ENCODE data around the gene TBCCD1.
A peak's percentile ranks its signal among the peaks of the same experiment; 100 is the strongest.
"Not testable (repeated sequence)": the region's sequence is repeated elsewhere in the genome, so short reads cannot be mapped to it uniquely, and the experiment has no call there.

TBCCD1 gene

DNA sequence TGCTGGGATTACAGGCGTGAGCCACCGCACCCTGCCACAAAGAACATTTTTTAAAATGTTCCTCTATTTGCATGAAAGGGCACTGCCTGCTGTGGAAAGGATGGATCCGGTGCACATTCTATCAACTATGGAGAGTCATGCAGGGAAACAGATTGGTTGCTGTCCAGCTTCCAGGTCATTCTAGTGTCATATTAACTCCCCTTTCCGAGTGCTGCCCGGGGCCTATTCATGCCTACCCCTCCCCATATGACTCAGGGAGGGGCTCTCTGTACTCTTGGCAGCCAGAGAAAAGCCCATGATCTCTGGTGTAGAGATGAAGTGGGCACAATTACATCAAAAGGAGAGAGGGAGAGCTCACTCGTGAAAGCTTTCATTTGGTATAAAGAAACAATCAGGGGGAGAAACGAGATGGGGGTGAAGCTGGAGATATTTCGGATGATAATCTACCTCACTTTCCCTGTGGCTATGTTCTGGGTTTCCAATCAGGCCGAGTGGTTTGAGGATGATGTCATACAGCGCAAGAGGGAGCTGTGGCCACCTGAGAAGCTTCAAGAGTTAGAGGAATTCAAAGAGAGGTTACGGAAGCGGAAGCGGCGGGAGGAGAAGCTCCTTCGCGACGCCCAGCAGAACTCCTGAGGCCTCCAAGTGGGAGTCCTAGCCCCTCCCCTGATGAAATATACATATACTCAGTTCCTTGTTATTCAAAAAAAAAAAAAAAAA lies 29.6 kb upstream of the TBCCD1 start:
- no peak for DNase-seq

DNA sequence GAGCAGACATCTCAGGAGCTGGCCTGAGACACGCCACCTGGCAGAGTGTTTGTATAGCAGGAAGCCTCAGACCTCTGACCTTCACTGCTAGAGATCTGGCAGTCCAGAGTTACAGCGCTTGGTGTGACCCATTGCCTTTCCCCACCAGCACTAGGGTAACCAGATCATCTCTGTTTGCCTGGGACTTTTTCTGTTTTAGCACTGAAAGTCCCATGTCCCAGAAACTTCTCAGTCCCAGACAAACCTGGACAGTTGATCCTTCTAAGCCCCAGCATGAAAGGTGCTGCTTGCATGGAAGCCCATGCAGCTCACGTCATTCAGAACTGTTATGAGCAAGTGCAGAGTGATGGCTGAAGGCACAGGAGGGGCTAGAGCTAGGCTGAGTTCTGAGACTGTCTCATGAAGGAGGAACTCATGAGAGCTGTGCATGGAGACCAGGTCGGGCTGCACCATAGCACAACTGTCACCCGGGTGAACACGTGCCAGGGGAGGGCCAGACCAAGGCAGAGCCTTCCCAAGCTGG lies 27.5 kb upstream of the TBCCD1 start:
- DNase-seq, result no peak

DNA sequence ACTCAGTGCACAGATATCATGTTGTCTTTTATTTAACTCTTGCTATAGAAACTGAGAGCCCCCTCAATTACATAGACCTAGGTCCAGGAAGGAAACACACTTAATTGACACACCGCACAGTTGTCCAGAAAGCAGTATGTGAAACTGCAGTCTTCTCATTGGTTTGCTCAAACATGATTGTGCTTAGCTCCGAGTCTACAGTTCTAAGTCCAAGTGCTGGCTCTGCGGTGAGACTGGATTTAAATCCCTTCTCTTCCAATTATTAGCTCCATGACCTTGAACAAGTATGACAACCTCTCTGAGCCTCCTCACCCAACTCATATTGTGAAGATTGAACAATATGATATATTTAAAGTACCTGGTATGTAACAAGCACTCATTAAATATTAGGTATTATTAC lies 26.7 kb upstream of the TBCCD1 start:
- no peak for DNase-seq

DNA sequence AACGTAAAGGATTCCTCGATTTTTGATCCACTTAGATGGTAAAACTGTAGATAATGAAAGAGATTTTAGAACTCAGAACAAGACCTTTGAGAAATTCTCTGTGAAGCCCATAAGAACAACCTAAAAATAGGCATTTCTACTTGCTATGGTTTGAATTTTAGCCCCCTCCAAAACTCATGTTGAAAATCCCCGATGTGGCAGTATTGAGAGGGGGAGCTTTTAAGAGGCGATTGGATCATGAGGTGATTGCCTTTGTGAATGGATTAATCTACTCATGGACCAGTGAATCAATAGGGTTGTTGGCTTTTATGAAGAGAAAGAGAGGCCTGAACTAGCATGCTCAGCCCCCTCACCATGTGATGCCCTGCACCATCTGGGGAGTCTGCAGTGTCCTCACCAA lies 25.5 kb upstream of the TBCCD1 start:
- no peak for DNase-seq

DNA sequence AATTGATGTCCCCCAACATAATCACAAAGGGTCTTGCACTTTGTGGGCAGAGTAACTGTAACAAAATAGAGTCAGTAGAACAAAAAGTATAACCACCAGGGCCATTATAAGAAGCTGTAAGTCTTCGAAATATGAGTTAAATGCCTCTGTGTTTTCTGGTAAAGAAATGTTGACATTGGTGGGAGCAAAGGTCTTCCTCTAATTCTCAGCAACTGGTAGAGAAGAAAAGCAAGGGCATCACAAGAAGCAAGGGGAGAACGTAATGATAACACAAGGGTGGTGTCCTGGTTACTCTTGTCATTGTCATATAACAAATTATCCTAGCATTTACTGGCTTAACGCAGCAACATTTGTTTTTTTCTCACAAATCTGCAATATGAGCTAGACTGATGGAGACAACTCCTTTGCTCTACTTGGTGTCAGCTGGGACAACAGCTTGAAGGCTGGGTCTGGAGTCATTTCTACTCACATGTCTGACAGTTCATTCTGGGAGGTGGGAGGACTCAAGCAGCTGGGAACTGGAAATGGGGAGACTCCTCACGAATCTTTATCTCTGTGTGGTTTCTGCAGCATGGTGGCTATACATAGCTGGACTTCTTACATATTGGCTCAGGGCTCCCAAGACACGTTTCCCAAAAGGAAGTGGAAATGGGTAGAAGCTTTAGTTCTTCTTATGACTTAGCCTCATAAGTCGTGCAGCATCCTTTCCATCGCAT lies 23.6 kb upstream of the TBCCD1 start:
- DNase-seq, result no peak

DNA sequence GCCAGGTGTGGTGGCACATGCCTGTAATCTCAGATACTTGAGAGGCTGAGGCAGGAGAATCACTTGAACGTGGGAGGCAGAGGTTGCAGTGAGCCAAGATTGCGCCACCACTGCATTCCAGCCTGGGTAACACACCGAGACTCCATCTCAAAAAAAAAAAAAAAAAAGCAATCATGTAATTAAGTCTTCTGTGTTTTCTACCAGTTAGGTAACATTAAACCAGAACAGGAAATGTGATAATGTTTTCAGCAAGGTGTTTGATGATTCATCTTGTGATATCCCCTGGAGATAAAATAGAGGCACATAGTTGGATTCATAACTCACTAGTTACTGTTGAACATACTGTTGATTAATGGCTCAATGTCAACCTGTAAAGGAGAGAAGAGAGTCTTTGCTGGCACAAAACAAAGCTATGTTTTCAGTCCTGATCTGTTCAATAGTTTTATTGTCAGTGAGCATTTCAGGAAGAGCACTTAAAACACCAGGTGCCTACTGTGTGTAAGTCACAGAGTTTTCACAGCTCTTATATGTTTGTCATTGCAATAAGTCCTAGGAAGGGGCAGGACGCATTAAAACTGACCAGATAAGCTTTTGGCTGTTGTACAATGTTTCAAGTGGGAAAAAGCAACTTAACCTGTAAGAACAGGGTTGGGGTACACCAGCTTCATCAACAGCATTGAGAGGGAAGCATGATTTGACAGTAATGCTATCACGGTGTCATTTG lies 22.9 kb upstream of the TBCCD1 start:
- no peak for DNase-seq

DNA sequence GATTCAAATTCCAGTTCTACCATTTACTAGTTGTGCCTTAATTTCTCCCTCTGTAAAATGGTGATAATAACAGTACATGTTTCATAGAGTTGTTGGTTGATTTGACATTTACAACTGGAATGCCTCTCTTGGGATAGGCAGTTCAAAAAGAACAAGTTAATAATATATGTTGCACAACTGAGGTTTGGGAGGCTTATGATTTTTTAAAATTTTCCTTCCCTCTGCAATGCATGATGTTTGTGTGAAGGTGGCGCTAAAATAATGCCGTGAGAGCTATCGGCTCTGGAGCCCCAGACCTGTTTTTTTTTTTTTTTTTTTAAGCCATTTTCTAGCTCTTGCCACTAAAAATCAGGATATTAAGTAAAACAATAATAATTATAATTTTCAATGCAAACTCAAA lies 22.0 kb upstream of the TBCCD1 start:
- no peak for DNase-seq

DNA sequence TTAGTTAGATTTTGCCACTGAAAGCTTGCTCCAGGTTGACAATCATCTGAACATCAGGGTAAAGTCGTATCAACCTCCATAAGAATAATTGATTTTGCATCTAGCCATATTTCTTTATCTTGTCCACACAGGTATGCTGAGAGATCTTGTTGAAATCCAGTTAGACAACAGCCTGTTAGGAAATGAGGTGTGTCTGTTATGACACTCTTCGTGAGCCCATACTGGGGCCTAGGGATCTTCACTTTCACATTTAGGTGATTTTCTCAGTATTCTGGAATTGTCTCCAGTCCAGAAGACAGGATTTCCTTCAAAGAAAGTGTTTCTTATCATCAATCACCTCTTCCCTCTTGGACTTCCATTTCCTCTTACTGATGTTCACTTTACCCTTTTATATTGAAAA lies 21.5 kb upstream of the TBCCD1 start:
- DNase-seq, result no peak

DNA sequence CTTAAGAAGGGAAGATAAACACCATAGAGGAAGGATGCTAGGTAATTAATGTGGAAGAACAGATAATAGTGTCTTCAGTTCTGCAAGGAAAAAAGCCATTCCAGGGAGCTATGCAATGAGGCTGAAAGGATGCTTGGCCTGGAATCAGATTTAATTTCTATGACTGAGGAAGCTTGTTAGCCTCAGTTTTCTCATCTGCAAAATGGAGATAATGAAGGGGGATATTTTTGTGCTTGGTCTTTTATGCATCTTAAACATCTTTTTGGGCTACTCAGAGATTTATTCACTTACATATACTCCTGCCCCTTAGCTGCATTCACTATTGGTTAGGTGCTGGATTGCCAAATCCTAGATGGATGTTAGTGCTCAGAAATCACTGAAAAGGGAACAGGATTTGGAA lies 20.0 kb upstream of the TBCCD1 start:
- no peak for DNase-seq

DNA sequence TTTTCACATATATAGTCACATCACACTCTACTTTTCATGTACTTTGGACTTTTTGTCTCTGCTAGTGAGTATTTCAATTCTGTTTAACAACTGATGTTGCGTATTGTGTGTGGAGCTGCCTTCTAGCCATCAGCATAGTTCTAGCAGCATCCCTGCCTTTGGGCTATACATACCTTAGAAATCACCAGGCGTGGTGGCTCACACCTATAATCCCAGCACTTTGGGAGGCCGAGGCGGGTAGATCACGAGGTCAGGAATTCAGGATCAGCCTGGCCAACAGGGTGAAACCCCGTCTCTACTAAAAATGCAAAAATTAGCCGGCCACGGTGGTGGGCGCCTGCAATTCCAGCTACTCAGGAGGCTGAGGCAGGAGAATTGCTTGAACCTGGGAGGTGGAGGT lies 19.1 kb upstream of the TBCCD1 start:
- not testable (repeated sequence) for DNase-seq

DNA sequence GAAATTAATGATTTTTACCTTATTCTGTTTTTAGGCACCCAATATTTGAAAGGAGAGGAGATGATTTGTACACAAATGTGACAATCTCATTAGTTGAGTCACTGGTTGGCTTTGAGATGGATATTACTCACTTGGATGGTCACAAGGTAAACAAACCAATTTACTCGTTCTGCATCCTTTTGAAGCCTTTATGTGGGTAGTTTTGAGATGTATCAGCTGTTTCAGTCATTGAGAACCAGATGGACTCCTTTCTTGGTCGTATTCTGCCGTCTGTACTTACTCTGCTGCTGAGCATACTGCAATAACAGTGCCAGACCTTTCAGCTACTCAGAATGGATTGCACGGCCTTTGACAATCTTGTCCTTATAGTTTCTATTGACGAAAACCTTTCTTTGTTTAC lies 16.7 kb upstream of the TBCCD1 start:
- no peak for DNase-seq

DNA sequence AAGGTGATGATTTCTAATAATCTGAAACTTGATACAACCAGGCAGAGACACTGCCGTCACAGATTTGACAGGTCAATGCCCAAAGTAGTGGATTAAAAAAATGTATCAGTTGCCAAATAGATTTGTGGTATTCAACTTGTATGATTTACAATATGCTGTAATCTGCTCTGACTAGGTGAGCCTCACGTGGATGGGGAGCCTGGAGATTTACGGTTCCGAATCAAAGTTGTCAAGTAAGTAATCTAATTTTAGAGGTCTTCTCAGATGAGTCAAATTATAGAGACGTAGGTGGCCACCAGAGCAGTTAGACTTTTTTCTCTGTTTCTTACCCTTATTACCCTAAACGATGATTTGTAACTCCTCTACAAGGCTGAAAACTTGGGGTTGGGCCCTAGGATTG lies 15.4 kb upstream of the TBCCD1 start:
- no peak for DNase-seq

DNA sequence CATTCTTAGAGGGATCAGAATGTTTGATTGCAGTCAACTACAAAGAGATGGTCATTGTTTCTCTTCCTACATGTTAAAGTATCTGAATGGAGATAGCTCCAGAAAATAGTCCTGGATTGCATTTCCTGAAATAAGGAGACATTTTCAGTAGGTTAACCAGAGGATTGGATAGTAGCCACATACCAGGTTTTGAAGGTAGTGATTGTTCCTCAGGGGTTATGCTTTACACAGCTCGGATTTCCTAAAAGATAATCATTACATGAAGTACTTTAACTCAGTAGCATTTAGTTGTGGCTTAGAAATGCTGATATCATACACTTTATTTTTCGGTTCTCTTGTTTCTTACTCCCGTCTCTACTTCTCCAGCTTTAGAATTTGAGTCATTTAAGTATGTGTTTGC lies 13.6 kb upstream of the TBCCD1 start:
- DNase-seq, result no peak

DNA sequence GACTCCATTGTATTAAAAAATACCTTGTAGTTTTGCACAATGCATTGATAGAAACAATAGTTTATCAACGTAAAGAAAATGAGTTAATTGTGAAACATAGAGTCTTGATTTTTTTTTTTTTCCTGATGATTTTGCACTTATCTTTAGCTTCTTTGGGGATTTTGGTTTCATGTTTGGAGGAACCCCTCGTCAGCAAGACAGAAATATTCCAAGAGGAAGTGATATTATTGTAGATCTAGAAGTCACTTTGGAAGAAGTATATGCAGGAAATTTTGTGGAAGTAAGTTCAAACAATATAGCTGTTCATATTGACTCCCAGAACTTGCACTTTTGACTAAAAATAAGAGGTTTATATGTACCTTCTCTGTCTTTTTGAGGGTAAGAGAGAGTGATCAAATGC lies 10.4 kb upstream of the TBCCD1 start:
- no peak for DNase-seq

DNA sequence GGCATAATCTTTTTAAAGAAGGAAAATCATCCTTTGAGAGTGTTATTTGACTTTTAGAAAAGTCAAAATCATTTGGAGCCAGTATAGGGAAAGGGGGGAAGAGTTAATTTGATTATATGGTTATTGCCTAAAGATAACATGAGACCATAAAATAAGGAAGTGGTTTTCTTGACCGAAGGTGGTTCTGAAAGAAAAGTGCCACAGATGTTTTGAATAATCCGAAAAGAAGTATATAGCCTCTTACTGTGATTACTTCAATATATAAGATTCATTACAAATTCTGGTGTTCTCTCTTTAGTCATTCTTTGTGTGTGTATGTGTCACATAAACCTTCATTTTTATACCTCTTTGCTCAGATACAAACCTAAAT lies 4.5 kb upstream of the TBCCD1 start:
- no peak for DNase-seq

DNA sequence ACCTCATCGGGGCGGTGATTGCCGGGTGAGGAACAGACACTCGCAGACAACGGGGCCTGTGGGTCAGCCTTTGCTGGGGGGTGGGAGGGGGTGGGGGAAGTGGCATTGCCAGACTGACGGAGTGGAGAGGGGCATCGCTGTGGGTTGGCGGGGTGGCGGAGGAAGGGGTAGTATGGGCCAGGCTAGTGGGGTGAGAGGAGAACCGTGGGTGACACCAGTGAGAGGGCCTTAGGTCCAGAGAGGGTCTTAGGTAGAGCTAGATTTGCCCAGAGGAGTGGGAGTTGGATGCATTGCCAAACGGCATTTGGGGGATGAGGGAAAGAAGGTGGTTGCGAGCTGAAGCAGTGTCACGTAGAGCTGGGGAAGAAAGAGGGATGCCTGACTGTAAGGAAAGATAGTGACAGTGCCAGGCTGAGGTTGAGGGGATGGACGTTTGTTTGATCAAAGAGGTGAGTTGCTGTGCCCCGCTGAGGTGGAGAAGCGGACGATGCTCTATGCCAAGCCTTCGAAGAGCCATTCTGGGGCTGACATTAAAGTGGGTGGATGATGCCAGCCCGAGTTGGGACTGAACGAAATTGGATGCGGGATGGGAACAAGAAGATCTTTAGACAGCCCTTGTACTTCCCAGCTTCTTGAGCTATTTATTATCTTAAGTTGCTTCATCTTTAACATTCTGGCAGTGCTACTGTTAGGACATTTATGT lies 4.0 kb upstream of the TBCCD1 start:
- no peak for DNase-seq

DNA sequence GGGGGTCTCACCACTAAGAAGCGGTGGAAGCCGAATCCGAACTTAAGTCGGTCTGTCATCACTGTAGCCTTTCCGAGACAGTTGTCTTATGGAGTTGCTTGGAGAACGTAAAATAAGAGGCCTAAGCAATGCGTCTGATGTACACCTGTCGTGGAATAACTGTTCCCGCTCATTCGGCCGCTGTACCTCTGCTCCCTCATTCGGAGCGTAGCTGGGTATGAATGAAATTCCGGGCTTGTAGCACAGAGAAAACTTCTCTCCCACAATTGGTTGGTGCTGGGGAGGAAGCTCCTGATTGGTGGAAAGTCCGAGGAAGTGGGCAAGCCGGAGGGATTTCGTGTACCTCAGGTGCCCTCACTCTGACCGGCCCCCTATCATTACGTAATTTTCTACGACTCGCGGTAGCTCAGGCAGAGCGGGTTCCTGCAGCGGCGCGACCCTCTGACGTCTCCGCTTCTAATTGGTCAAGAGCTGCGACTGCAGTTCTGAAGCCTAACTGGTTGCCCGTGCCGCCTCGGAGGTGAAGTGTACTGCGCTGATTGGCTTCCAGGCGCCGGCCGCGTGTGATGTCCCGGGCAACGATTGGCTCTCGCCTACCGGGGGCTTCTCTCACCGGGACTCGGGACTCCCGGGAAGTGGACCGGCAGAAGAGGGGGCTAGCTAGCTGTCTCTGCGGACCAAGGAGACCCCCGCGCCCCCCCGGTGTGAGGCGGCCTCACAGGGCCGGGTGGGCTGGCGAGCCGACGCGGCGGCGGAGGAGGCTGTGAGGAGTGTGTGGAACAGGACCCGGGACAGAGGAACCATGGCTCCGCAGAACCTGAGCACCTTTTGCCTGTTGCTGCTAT lies 3.2 kb upstream of the TBCCD1 start, which contains the start of gene DNAJB11:
TSS of gene DNAJB11 (plus strand) at position 625 of the 845 bp plus-strand sequence. CDS start at position 803, 178 bp downstream.
- peak; percentile 99 for DNase-seq

DNA sequence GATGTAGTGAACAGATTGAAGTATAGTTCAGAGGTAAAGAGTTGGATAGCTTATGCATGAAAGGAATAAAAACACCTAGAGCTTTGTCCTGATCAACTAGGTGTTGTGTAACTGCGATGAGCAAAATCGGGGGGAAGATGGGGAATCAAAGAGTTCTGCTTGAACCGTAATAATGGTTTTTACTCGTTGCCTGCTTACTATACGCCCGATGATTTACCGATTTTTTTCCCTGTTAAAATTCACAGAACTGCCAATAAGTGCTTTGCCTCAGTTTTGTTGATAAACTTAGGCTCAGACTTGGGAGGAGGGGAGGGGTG lies 2.6 kb upstream of the TBCCD1 start:
- no peak for DNase-seq

DNA sequence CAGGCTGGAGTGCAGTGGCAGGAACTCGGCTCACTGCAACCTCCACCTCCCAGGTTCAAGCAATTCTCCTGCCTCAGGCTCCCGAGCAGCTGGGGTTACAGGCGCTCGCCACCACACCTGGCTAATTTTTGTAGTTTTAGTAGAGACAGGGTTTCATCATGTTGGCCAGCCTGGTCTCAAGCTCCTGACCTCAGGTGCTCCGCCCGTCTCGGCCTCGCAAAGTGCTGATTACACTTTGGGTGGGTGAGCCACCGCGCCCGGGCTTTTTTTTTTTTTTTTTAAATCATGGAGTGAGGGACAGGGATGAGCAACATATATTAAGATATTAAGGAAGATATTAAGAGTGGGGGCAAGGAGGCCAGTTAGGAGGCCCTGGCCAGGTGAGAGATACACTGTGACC lies 2.2 kb upstream of the TBCCD1 start:
- not testable (repeated sequence) for DNase-seq

DNA sequence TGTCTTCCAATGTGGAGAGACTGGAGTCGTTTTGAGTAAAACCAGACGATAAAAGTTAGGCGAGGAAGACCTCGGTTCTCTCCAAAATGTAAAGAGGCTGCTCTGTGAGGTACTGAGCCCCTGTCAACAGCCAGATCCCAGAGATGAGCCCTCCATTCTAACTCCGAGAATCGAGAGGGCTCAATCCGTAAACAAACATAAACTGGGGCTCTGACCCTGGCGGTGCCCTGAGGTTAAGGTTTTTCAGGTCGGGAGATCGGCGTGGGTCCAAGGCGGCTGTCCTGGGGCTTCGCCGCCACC lies 417 bp downstream of the TBCCD1 start:
- no peak for DNase-seq

DNA sequence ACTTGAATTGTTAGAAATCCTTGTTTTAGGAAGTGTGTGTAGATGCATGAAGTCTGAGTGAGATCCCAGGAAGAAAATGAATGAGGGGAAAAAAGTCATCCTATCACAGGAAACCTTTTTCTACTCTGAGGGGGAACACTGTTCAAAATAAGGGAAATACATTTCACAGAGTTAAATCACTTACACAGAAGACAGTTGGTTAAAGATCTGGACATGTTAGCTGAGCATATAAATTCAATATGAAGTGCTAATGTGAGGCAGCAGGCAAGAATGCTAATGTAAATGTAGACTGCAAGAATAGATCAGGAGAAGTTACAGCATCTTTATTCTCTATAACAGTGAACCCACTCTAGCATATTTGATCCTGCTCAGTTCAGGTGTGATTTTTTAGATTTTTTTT lies 2.6 kb downstream of the TBCCD1 start:
- no peak for DNase-seq

DNA sequence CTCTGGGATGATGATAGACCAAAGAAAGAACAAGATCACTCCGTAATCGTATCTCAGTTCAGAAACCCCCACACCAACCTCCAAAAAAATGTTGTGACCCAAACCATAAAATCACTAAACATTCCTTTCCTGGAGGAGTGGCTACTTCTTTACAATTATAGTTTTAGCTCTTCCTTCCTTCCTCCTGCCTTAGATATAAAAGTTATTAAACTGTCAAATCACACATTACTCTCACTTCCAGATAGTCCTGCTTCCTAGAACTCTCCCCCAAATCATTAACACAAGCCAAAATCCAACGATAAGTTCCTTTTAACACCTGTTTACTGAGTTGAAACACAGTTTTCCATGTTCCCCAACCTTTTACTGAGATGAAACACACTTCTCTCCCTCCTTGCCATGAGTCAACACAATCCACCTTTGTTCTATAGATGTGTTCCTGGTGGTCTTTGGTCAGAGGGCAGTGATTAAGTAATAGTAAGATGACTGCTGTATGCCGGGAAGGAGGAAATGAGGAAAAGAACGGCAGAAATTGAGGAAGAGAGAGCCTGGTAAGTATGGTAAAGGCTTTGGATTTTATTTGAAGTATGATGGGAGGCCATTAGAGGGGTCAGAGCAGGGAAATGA lies 14.6 kb downstream of the TBCCD1 start:
- DNase-seq, result no peak
